ENCODE data around the gene TTC27. TPM values are rescaled to one million over a fixed set of nuclear protein-coding genes. Genes with fewer than 3 reads are reported as not detected.
"Not testable (repeated sequence)": the region's sequence is repeated elsewhere in the genome, so short reads cannot be mapped to it uniquely, and the experiment has no call there.

Gene TTC27
- polyA plus RNA-seq, 1 donor from 2014 or later: 16.0 TPM

GRCh38 chr2:32864334-32865111 is 236.7 kb downstream of the TTC27 start:
- Mint-ChIP-seq H3K27me3 (no peaks in the 10 kb centered on the region), H3K36me3 (no peaks in the 10 kb centered on the region), H3K4me1 (no peaks in the 10 kb centered on the region), H3K4me3 (no peak overlapping the region), H3K27ac (no peak overlapping the region), H3K9me3 (no peaks in the 10 kb centered on the region)

- no peak overlapping the region for H3K4me3 Mint-ChIP-seq
- H3K27me3 Mint-ChIP-seq: no peaks in the 10 kb centered on the region
- no peaks in the 10 kb centered on the region for H3K4me1 Mint-ChIP-seq
- H3K27ac Mint-ChIP-seq: no peak overlapping the region
- no peaks in the 10 kb centered on the region for H3K9me3 Mint-ChIP-seq
- H3K36me3 Mint-ChIP-seq: no peaks in the 10 kb centered on the region
Measured at GRCh38 chr2:32865399-32866068, 237.7 kb downstream of the TTC27 start.

DNA sequence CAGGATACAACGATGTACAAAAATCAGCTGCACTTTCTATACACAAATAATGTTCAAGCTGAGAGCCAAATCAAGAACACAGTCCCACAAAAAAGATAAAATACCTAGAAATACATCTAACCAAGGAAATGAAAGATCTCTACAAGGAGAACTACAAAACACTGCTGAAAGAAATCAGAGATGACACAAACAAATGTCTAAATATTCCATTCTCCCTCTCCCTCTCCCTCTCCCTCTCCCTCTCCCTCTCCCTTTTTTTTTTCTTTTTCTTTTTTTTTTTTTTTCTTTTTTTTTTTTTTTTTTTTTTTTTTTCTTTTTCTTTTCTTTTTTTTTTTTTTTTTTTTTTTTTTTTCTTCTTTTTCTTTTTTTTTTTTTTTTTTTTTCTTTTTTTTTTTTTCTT is 238.6 kb downstream of the TTC27 start:
- H3K27me3 Mint-ChIP-seq, H3K4me1 Mint-ChIP-seq, H3K27ac Mint-ChIP-seq, H3K36me3 Mint-ChIP-seq, H3K4me3 Mint-ChIP-seq, H3K9me3 Mint-ChIP-seq: not testable (repeated sequence)

Data from IgD-negative memory B cell (primary cell).